Peyer's patch (tissue), 4 donors: ENCODE results near the gene RPS21.
"Not testable (repeated sequence)": the region's sequence is repeated elsewhere in the genome, so short reads cannot be mapped to it uniquely, and the experiment has no call there.

Experiments
- CTCF ChIP-seq, 6 experiments: fragments of 450-650 bp in 4 of 6; fragments of 200-600 bp in 2 of 6; sonication (generic) in 1 of 6; IDR thresholded peaks; one replicate each; pipeline ENCODE4 v1.5.1; 2017 to 2019; ENCODE audit warnings: antibody characterized with exemption in 6 of 6, mild to moderate bottlenecking in 3 of 6, moderate library complexity in 1 of 6
- POLR2A ChIP-seq, 2 donors: fragments of 450-650 bp; IDR thresholded peaks; one replicate each; pipeline ENCODE4 v1.5.1; 2017; ENCODE audit warnings: antibody characterized with exemption in 2 of 2, mild to moderate bottlenecking in 2 of 2, moderate library complexity in 2 of 2

GRCh38 chr20:62373631-62374179 lies 13.2 kb upstream of the RPS21 start:
- not testable (repeated sequence) for TF ChIP-seq CTCF, POLR2A (IDR thresholded peaks at IDR 0.05)
